Neuronal stem cell (in vitro differentiated cells): ENCODE measurements around the gene SLC35B1.
A peak's percentile ranks its signal among the peaks of the same experiment; 100 is the strongest.

Experiments
- DNase-seq: peaks from one replicate; pipeline ENCODE4 v3.0.0-alpha.2; 2013; ENCODE audit warnings: low spot score
- H2AFZ ChIP-seq: one replicate; pipeline ENCODE4 v1.6.1; 2013; ENCODE audit warnings: mild to moderate bottlenecking, low read length, inconsistent platforms
- H2AK5ac ChIP-seq: 2 replicates; pipeline ENCODE4 v1.6.1; 2013; ENCODE audit warnings: low read depth, mild to moderate bottlenecking, inconsistent platforms, low read length, moderate library complexity, mixed read lengths
- H2BK120ac ChIP-seq: 2 replicates; pipeline ENCODE4 v1.6.1; 2013; ENCODE audit warnings: low read depth, mild to moderate bottlenecking, inconsistent platforms, low read length, moderate library complexity, mixed read lengths
- H2BK12ac ChIP-seq: one replicate; pipeline ENCODE4 v1.6.1; 2013; ENCODE audit warnings: low read length, inconsistent platforms
- H2BK15ac ChIP-seq: 2 replicates; pipeline ENCODE4 v1.6.1; 2013; ENCODE audit warnings: mild to moderate bottlenecking, low read length, inconsistent platforms, mixed read lengths
- H2BK5ac ChIP-seq: one replicate; pipeline ENCODE4 v1.6.1; 2013; ENCODE audit warnings: inconsistent platforms, mild to moderate bottlenecking, low read length, moderate library complexity
- H3K14ac ChIP-seq: one replicate; pipeline ENCODE4 v1.6.1; 2013; ENCODE audit warnings: low read length, inconsistent platforms
- H3K18ac ChIP-seq: 2 replicates; pipeline ENCODE4 v1.6.1; 2013; ENCODE audit warnings: low read length, inconsistent platforms
- H3K23ac ChIP-seq: 2 replicates; pipeline ENCODE4 v1.6.1; 2013; ENCODE audit warnings: low read depth, mild to moderate bottlenecking, mixed read lengths, low read length, inconsistent platforms; ENCODE audit not compliant: poor library complexity
- H3K27ac ChIP-seq: replicated peaks from 3 replicates; pipeline ENCODE4 v1.5.1; 2013; ENCODE audit warnings: low read length, inconsistent platforms
- H3K27me3 ChIP-seq, 3 experiments: 2 replicates each; pipeline ENCODE4 v1.6.1; 2013; ENCODE audit warnings: low read length in 3 of 3, mild to moderate bottlenecking in 2 of 3, inconsistent platforms in 1 of 3, low read depth in 1 of 3, mixed read lengths in 1 of 3, moderate library complexity in 1 of 3; ENCODE audit not compliant: control insufficient read depth in 3 of 3, insufficient read depth in 3 of 3
- H3K36me3 ChIP-seq, 2 donors: replicated peaks in 1 of 2; 2 replicates each; pipeline ENCODE4 v1.6.1; 2013; ENCODE audit warnings: low read length in 2 of 2; ENCODE audit not compliant: control insufficient read depth in 2 of 2, insufficient read depth in 2 of 2
- H3K4ac ChIP-seq: 2 replicates; pipeline ENCODE4 v1.6.1; 2013; ENCODE audit warnings: inconsistent platforms, mild to moderate bottlenecking, low read length, moderate library complexity
- H3K4me1 ChIP-seq, 2 donors: 1 replicate in 1 of 2; 2 replicates in 1 of 2; pipeline ENCODE4 v1.6.1; 2013; ENCODE audit warnings: low read length in 2 of 2, low read depth in 1 of 2; ENCODE audit not compliant: control insufficient read depth in 2 of 2, insufficient read depth in 1 of 2
- H3K4me2 ChIP-seq: one replicate; pipeline ENCODE4 v1.6.1; 2013; ENCODE audit warnings: mild to moderate bottlenecking, low read length, inconsistent platforms; ENCODE audit not compliant: insufficient read depth, poor library complexity, severe bottlenecking
- H3K4me3 ChIP-seq, 2 donors: 2 replicates each; pipeline ENCODE4 v1.5.1; 2013; ENCODE audit warnings: low read length in 2 of 2, mild to moderate bottlenecking in 2 of 2, inconsistent platforms in 1 of 2, moderate library complexity in 1 of 2
- H3K79me1 ChIP-seq: one replicate; pipeline ENCODE4 v1.6.1; 2013; ENCODE audit warnings: low read depth, mild to moderate bottlenecking, inconsistent platforms, low read length, moderate library complexity
- H3K9ac ChIP-seq: one replicate; pipeline ENCODE4 v1.6.1; 2013; ENCODE audit warnings: mild to moderate bottlenecking, low read depth, low read length, inconsistent platforms; ENCODE audit not compliant: poor library complexity
- H3K9me3 ChIP-seq, 2 donors: replicated peaks in 1 of 2; 2 replicates each; pipeline versions ENCODE3 to v1.6.1; 2013; ENCODE audit warnings: low read length in 2 of 2, mild to moderate bottlenecking in 2 of 2, inconsistent platforms in 1 of 2, low read depth in 1 of 2, mixed read lengths in 1 of 2, moderate library complexity in 1 of 2; ENCODE audit not compliant: control insufficient read depth in 2 of 2, insufficient read depth in 1 of 2
- H4K8ac ChIP-seq: one replicate; pipeline ENCODE4 v1.6.1; 2013; ENCODE audit warnings: low read depth, mild to moderate bottlenecking, inconsistent platforms, low read length, moderate library complexity
- H4K91ac ChIP-seq: one replicate; pipeline ENCODE4 v1.6.1; 2013; ENCODE audit warnings: low read length, low read depth, mild to moderate bottlenecking, inconsistent platforms; ENCODE audit not compliant: poor library complexity
- WGBS, 2 donors: extraction: QIAGEN DNeasy Blood & Tissue Kit; methylation state at CpG; one replicate each; pipeline ENCODE4 v1.1.7; 2013; ENCODE audit warnings: missing lambda C conversion rate in 2 of 2, mixed read lengths in 1 of 2; ENCODE audit not compliant: insufficient read length in 2 of 2, insufficient replicate concordance in 1 of 2; ENCODE audit errors: extremely low coverage in 2 of 2; 5-methylcytosine and 5-hydroxymethylcytosine counted together

SLC35B1 gene

GRCh38 chr17:49703557-49704277, 4.0 kb downstream of the SLC35B1 start:
- H3K4me2 ChIP-seq: no peak overlapping the region
- H2AFZ ChIP-seq: no peak overlapping the region
- H2BK12ac ChIP-seq: no peak overlapping the region
- no peak overlapping the region for H2AK5ac ChIP-seq
- no peak overlapping the region for H4K91ac ChIP-seq
- H3K18ac ChIP-seq: no peak overlapping the region
- H3K27me3 ChIP-seq: no peaks in the 10 kb centered on the region
- no peak overlapping the region for H4K8ac ChIP-seq
- H3K9ac ChIP-seq: no peak overlapping the region
- H3K4me1 ChIP-seq: peaks cover 3 to 11% of the 10 kb centered on the region in 2 donors
- no peak overlapping the region for H3K27ac ChIP-seq
- H2BK120ac ChIP-seq: no peak overlapping the region
- H3K9me3 ChIP-seq: no peaks in the 10 kb centered on the region
- no peak overlapping the region for H3K4ac ChIP-seq
- no peak overlapping the region for H2BK15ac ChIP-seq
- H3K79me1 ChIP-seq: peaks cover 1% of the 10 kb centered on the region
- no peak overlapping the region for H3K23ac ChIP-seq
- H3K14ac ChIP-seq: no peak overlapping the region
- no peak for DNase-seq
- H3K4me3 ChIP-seq: no peak overlapping the region
- no peak overlapping the region for H2BK5ac ChIP-seq
- peaks cover 31 to 73% of the 10 kb centered on the region in 2 donors for H3K36me3 ChIP-seq
- WGBS, 2 donors: no CpG with 5 or more reads among the region's 6 CpGs

- no peak overlapping the region for H3K27ac ChIP-seq
- H4K91ac ChIP-seq: no peak overlapping the region
- WGBS, 2 donors: no CpG with 5 or more reads among the region's 6 CpGs
- H3K4me1 ChIP-seq: peaks cover 0 to 3% of the 10 kb centered on the region in 2 donors
- H3K9ac ChIP-seq: no peak overlapping the region
- H3K79me1 ChIP-seq: no peaks in the 10 kb centered on the region
- DNase-seq: no peak
- no peak overlapping the region for H2BK15ac ChIP-seq
- no peak overlapping the region for H2BK12ac ChIP-seq
- H3K14ac ChIP-seq: no peak overlapping the region
- H3K27me3 ChIP-seq: no peaks in the 10 kb centered on the region
- no peak overlapping the region for H2BK5ac ChIP-seq
- H4K8ac ChIP-seq: no peak overlapping the region
- no peak overlapping the region for H3K4me2 ChIP-seq
- H2AFZ ChIP-seq: no peak overlapping the region
- peaks cover 31 to 71% of the 10 kb centered on the region in 2 donors for H3K36me3 ChIP-seq
- no peak overlapping the region for H2AK5ac ChIP-seq
- no peaks in the 10 kb centered on the region for H3K9me3 ChIP-seq
- no peak overlapping the region for H3K18ac ChIP-seq
- no peak overlapping the region for H2BK120ac ChIP-seq
- no peak overlapping the region for H3K4me3 ChIP-seq
- no peak overlapping the region for H3K23ac ChIP-seq
- no peak overlapping the region for H3K4ac ChIP-seq
Measured at GRCh38 chr17:49700960-49701359, 6.8 kb downstream of the SLC35B1 start.

DNA sequence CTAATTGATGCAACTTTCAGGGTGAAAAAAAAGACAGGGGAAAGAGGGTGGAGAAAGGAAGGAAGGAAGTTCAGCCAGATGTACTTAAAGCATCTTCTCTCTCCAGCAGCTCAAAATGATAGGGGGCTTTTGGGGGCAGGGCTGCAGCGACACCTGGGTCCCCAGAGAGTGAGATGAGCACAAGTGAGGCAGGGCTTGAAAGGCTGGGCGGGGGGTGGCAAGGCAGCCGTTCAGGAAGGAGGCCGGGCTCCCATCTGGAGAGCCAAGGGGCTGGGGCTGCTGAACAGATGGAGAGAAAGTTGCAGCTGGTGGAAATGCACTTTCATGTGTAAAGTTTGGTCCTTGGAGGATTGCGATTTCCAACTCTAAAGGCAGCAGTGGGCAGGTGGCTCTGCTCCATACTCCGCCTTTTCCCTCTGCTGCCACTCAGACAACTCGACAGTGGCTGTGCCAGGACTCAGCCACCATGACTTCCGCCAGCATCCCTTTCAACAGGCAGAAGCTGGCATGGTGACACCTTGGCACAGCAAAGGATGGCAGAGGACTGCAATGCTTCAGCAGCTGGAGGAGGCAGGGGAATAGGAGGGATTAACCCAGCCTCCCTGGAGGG, 7.7 kb downstream of the SLC35B1 start:
- Histone ChIP-seq H3K4me3 (peak overlapping the region in 1 of 2 donors; percentile 38), H3K23ac (peak overlapping the region; percentile 11), H3K27ac (no peak overlapping the region), H2AFZ (no peak overlapping the region), H3K9ac (no peak overlapping the region), H4K91ac (no peak overlapping the region), H2AK5ac (no peak overlapping the region), H3K4ac (no peak overlapping the region), H3K27me3 (no peaks in the 10 kb centered on the region), H3K18ac (no peak overlapping the region), H4K8ac (no peak overlapping the region), H2BK120ac (no peak overlapping the region), H3K9me3 (no peaks in the 10 kb centered on the region), H2BK15ac (no peak overlapping the region), H3K4me1 (no peaks in the 10 kb centered on the region), H2BK5ac (no peak overlapping the region), H3K14ac (no peak overlapping the region), H3K4me2 (no peak overlapping the region), H3K36me3 (peaks cover 28 to 62% of the 10 kb centered on the region in 2 donors), H2BK12ac (no peak overlapping the region), H3K79me1 (no peaks in the 10 kb centered on the region)
- no peak for DNase-seq
- WGBS, 2 donors: no CpG with 5 or more reads among the region's 8 CpGs

DNA sequence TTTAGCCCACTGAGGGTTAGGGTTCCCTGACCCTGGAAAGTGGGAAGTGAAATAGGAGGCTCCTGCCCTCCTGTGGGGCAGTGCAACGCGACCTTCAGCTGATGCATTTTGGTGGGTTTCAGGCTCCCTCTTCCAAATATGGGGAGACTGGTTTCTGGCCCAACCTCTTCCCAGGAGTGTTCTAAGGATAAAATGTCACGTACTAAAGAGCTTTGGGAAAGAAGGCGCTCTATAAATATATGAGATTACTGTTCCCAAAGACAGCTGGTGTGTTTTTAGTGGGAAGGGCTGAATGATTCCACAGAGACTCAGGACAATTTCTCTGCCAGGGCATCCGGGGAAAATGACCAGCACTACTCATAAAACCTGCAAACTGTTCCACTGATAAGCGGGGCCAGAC, 9.8 kb downstream of the SLC35B1 start:
- Histone ChIP-seq H3K27ac (no peak overlapping the region), H3K4me2 (no peak overlapping the region), H4K91ac (no peak overlapping the region), H3K4ac (no peak overlapping the region), H3K23ac (no peak overlapping the region), H2BK12ac (no peak overlapping the region), H3K27me3 (no peaks in the 10 kb centered on the region), H2BK5ac (no peak overlapping the region), H3K4me3 (no peak overlapping the region), H3K9ac (no peak overlapping the region), H2BK15ac (no peak overlapping the region), H3K4me1 (no peaks in the 10 kb centered on the region), H3K79me1 (no peaks in the 10 kb centered on the region), H2BK120ac (no peak overlapping the region), H2AK5ac (no peak overlapping the region), H3K36me3 (peaks cover 12 to 41% of the 10 kb centered on the region in 2 donors), H4K8ac (no peak overlapping the region), H3K9me3 (no peaks in the 10 kb centered on the region), H2AFZ (no peak overlapping the region), H3K14ac (no peak overlapping the region), H3K18ac (no peak overlapping the region)
- no CpG with 5 or more reads among the region's 6 CpGs for WGBS, 2 donors
- no peak for DNase-seq
